Bronchial epithelial cell (primary cell): ENCODE measurements around the gene MUC4. TPM values are rescaled to one million over a fixed set of nuclear protein-coding genes. Genes with fewer than 3 reads are reported as not detected.
"Not testable (repeated sequence)": the region's sequence is repeated elsewhere in the genome, so short reads cannot be mapped to it uniquely, and the experiment has no call there.

ENCODE experiments used
- DNase-seq: peaks from one replicate; pipeline ENCODE4 v3.0.0-alpha.2; 2010; ENCODE audit warnings: low read depth
- FAIRE-seq: peaks from 2 replicates; lab custom pipeline; 2011; peaks lifted over from hg19 to GRCh38; lab: Jason Lieb, UNC
- H3K27me3 ChIP-seq: 2 replicates; pipeline ENCODE4 v1.5.1; 2011; ENCODE audit warnings: low read length; ENCODE audit not compliant: control insufficient read depth, insufficient read depth
- H3K36me3 ChIP-seq: 2 replicates; pipeline ENCODE4 v1.5.1; 2011; ENCODE audit warnings: low read length; ENCODE audit not compliant: control insufficient read depth, insufficient read depth
- H3K4me3 ChIP-seq: 2 replicates; pipeline ENCODE4 v1.5.1; 2011; ENCODE audit warnings: mild to moderate bottlenecking, low read depth, low read length, control low read depth
- total RNA-seq: library from RNA; depleted of rRNA; stranded (reverse); fragments of >200 nt; gene quantifications from 2 replicates; pipeline ENCODE4 v1.2.1, GENCODE V29; 2014
- TF ChIP-seq, protein P1 (sequence below): IDR thresholded peaks from 2 replicates; pipeline ENCODE4 v1.5.1; 2011; ENCODE audit warnings: mild to moderate bottlenecking, moderate library complexity, low read length, control low read depth, inconsistent platforms; ENCODE audit not compliant: insufficient read depth, severe bottlenecking

MUC4 gene
- total RNA-seq, 1 donor from 2014 or later = 0.26 TPM

GRCh38 chr3:195788711-195789581 lies 22.8 kb downstream of the MUC4 start:
- FAIRE-seq (no peak), DNase-seq (no peak)
- Histone ChIP-seq H3K36me3 (no peaks in the 10 kb centered on the region), H3K4me3 (no peak overlapping the region), H3K27me3 (no peaks in the 10 kb centered on the region)
- TF ChIP-seq, protein P1, sequence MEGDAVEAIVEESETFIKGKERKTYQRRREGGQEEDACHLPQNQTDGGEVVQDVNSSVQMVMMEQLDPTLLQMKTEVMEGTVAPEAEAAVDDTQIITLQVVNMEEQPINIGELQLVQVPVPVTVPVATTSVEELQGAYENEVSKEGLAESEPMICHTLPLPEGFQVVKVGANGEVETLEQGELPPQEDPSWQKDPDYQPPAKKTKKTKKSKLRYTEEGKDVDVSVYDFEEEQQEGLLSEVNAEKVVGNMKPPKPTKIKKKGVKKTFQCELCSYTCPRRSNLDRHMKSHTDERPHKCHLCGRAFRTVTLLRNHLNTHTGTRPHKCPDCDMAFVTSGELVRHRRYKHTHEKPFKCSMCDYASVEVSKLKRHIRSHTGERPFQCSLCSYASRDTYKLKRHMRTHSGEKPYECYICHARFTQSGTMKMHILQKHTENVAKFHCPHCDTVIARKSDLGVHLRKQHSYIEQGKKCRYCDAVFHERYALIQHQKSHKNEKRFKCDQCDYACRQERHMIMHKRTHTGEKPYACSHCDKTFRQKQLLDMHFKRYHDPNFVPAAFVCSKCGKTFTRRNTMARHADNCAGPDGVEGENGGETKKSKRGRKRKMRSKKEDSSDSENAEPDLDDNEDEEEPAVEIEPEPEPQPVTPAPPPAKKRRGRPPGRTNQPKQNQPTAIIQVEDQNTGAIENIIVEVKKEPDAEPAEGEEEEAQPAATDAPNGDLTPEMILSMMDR = no peak

DNA sequence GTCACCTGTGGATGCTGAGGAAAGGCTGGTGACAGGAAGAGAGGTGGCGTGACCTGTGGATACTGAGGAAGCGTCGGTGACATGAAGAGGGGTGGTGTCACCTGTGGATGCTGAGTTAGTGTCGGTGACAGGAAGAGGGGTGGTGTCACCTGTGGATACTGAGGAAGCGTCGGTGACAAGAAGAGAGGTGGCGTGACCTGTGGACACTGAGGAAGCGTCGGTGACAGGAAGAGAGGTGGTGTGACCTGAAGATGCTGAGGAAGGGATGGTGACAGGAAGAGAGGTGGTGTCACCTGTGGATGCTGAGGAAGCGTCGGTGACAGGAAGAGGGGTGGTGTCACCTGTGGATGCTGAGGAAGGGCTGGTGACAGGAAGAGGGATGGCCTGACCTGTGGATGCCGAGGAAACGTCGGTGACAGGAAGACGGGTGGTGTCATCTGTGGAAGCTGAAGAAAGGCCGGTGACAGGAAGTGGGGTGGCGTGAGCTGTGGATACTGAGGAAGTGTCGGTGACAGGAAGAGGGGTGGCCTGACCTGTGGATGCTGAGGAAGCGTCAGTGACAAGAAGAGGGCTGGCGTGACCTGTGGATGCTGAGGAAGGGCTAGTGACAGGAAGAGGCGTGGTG lies 25.8 kb downstream of the MUC4 start:
- H3K27me3 ChIP-seq, H3K36me3 ChIP-seq, DNase-seq, FAIRE-seq, H3K4me3 ChIP-seq: not testable (repeated sequence)

- not testable (repeated sequence) for DNase-seq, H3K4me3 ChIP-seq, H3K27me3 ChIP-seq, H3K36me3 ChIP-seq, FAIRE-seq
These were observed 27.7 kb downstream of the MUC4 start for GRCh38 chr3:195784031-195784430.

- FAIRE-seq, H3K4me3 ChIP-seq, H3K27me3 ChIP-seq, H3K36me3 ChIP-seq, DNase-seq: not testable (repeated sequence)
These were observed 30.5 kb downstream of the MUC4 start for GRCh38 chr3:195781236-195781635.

GRCh38 chr3:195777975-195778374 lies 33.8 kb downstream of the MUC4 start:
- TF ChIP-seq, protein P1 = no peak
- DNase-seq (no peak), FAIRE-seq (no peak)
- Histone ChIP-seq H3K4me3 (no peak overlapping the region), H3K27me3 (no peaks in the 10 kb centered on the region), H3K36me3 (no peaks in the 10 kb centered on the region)

DNA sequence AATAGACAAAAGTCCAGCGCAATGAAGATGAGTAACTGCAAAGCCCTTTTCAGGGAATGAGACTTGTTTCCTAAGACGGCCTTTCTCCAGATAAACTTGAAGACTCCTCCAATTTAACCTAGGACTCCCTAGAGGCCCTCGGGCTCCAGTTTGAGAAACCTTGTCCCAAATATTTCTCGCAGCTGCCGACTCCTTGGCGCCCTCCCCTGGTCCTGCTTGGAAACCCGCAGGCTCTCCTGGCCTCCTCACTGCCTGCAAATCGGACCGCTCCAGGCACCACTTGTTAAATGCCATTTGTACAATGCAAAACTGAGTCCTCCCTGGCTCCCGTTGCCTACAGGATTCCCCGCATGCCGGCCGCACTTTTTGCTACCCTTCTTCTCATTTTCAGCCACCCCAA lies 36.8 kb downstream of the MUC4 start:
- no peak for DNase-seq
- TF ChIP-seq, protein P1 = peak; percentile 32
- H3K36me3 ChIP-seq = no peaks in the 10 kb centered on the region
- no peak for FAIRE-seq
- H3K4me3 ChIP-seq = no peak overlapping the region
- no peaks in the 10 kb centered on the region for H3K27me3 ChIP-seq

- FAIRE-seq = no peak
- TF ChIP-seq, protein P1 = no peak
- DNase-seq = no peak
- Histone ChIP-seq H3K36me3 (no peaks in the 10 kb centered on the region), H3K27me3 (no peaks in the 10 kb centered on the region), H3K4me3 (no peak overlapping the region)
These were observed 37.7 kb downstream of the MUC4 start for GRCh38 chr3:195773956-195774537.
